CD4-positive, alpha-beta T cell treated with Interferon alpha-2 for 1 hour (primary cell): ENCODE measurements around the gene KLHL2.
"Not testable (repeated sequence)": the region's sequence is repeated elsewhere in the genome, so short reads cannot be mapped to it uniquely, and the experiment has no call there.

Source experiments
- DNase-seq, 2 donors: peaks; one replicate each; pipeline ENCODE4 v3.0.0-alpha.2; 2020 to 2022

KLHL2 gene

DNA sequence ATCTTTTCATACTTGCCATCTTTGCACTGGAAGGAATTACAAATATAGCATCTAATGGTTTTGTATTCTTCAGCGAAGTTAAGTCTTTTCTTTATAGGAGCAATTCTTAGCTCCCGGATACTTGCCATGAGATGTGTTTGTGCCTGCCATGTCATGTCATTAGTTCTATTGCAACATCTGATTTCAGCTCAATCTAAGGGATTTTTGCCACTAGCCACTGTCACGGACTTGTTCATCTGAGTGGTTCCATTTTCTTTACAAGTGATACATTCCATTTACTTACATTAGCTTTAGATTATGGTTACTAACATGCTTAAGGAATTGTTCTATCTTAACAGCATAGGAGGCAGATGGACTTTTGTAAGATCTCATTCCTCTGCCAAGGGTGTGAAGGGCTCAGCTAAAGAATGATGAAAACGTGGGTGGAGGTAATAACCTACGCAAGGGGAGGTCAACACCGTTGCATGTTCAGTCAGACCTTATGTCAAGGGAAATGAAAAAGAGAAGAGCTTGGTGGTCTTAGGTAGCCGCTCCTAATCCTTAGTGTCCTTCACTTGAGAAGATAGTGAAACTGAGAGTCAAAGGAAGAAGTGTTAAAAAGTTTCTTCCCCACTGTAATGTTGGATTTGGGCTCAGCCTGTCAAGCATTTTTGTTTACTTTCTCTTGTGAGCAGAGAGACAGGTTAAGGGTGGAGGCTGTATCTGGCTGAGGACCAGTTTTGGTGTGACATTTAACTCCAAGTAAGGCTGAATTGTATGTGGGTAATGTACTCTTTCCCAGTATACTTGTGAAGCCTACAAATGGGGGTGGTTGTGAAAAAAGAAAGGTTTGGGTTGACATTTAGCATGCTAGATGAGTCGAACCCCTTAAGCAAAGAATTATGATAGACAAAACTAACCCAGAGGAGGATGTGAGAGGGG lies 3.6 kb upstream of the KLHL2 start:
- DNase-seq, result no peak

GRCh38 chr4:165204462-165204830 lies 2.9 kb upstream of the KLHL2 start:
- DNase-seq, result peak in 1 of 2 donors; percentile 13

DNA sequence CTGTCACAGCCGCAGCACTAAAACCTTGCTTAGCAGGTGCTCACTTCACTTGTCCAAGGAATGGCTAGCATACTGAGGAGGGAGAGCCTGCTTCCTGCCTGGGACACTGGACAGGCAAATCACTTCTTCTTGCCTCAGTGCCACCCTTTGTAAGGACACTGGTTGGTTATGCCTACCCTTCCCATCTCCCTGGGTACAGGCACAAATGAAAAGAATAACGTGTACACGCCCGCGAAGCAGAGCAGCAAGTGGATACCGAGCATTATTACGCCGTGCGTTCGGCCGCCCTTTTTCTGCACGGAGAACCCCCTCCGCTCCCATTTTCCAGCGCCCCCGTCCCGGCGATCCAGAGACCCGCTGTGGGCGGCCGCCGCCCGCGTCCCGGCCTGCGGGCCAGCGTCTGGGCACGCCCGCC lies 338 bp upstream of the KLHL2 start:
- DNase-seq, result no peak

DNA sequence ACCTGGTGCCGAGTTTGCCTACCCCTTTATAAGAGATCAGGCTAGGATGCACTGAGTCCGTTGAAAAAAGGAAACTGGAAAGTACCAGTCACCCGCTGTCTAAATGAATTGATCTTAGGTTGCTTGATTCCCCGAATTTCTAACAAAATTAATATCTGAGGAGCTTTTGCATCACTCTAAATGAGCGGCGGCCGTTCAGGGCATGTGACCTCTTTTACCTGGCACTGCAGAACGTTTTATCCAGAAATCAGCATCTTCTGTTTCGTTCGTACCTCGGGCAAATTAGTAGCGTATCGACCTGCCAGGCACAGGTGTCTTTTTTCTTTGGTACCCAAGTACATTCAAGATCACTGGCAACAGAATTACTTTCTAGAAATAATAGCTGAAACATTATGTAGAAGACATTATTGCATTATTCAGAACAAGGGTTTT lies 876 bp downstream of the KLHL2 start:
- DNase-seq, result peak in 1 of 2 donors; percentile 38

- DNase-seq, result no peak
Observed at GRCh38 chr4:165208741-165209388, 1.5 kb downstream of the KLHL2 start.

DNA sequence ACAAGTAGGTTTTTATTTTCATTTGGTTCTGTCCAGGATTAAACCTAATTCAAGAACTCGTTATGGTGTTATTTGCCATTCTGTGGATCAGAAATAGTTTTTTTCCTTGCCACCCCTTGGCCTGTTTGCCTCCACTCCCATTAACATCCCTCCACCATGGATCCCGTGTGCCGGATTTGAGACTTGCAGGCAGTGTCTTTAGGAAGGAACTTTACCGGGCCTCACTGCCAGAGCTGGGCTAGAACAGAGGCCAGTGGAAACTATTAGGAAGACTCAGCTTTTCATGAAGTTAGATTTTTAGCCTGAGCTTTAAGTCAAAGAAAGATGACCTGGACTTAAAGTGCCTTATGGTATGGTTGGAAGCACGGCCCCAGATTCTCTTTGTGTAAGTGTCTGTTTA lies 2.4 kb downstream of the KLHL2 start:
- DNase-seq, result no peak

DNA sequence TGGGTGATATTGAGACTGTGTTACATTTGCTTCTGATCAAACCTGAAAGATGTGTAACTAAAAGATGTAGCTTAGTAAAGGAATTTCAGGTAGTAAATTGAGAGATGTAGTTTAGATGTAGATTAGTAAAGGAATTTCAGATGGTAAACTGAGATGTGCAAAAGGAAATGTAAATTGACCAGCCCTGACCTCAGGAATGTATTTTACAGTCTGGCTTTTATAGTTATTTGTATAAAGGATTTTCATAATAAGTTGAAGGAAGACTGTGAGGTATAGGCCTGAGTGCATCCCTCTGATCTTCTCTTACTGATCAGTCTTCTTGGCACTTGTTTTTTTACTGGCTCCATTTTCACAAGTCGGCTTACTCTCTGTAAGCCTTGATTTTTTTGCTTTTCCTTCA lies 3.2 kb downstream of the KLHL2 start:
- DNase-seq, result no peak

DNA sequence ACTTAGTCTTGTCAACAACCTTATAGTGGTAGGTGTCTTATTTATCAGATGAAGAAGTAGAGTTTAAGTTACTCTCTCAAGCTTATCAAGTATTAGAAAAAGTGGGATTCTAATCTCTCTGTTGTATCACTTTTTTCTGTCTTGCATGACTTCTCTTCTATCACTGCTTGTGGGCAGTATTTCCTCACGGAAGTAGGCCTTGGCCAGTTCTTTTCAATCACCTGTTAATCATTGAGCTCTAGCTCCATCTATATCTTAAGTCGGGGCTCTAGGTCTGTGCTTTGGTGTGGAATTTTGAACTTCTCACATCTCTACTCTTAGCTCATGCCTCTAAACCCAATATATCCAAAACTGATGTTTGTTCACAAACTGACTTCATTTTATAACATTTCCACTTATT lies 5.3 kb downstream of the KLHL2 start:
- DNase-seq, result not testable (repeated sequence)

- DNase-seq, result not testable (repeated sequence)
Observed at GRCh38 chr4:165213404-165213803, 6.0 kb downstream of the KLHL2 start.

- DNase-seq, result not testable (repeated sequence)
Observed at GRCh38 chr4:165213991-165214709, 6.8 kb downstream of the KLHL2 start.

GRCh38 chr4:165215034-165215751 lies 7.8 kb downstream of the KLHL2 start:
- DNase-seq, result peak in 1 of 2 donors; percentile 28

DNA sequence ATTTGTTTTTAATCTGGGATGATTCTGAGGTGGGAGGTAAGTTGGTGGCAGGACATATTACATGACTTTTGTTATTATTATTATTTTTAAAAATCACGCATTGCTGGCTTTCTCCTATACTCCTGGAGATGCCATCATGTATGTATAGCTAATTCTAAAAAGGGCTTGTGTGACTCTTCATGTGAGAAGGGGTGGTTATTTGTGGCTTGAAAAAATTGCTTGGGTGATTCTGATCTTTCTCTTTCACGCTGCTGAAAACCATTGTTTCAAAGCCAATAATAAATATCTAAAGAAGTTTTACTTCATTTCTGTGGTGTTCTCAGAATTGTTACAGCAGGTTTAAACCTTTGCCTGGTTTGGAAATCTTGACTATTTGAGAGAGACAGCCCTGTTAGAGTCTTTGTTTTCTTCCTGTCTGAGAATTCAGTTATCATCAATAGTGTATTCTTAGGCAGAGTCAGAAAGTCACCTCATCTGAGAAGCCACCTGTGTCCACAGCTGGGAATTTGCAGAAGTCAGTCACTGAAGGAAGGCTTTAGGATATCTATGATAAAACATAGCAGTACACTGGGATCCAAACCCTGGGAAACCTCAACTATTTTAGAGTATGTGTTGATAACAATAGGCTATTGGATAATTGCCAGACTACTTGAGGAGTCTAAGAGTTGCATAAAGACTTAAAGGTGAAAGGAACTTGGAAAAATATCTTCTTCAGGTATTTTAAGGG lies 8.6 kb downstream of the KLHL2 start:
- not testable (repeated sequence) for DNase-seq

DNA sequence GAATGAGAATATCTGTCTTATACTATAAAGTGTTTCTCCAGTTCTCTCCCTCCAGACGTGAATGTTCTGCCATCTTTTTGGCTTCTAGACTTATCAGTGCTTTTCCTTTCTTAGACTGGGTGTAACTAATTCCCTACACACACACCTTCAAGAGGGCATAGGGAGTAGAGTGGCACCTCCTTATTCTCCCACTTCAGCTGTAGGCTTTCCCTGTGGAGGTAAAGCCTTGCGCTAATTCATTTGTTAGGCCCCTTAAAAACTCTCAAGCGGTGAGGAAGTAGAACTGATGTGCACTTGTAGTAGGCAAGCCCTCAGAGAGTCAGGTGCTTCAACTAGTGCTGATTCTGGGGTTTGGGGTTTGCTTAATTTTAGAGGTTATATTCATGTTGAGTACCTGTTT lies 10.0 kb downstream of the KLHL2 start:
- no peak for DNase-seq

DNA sequence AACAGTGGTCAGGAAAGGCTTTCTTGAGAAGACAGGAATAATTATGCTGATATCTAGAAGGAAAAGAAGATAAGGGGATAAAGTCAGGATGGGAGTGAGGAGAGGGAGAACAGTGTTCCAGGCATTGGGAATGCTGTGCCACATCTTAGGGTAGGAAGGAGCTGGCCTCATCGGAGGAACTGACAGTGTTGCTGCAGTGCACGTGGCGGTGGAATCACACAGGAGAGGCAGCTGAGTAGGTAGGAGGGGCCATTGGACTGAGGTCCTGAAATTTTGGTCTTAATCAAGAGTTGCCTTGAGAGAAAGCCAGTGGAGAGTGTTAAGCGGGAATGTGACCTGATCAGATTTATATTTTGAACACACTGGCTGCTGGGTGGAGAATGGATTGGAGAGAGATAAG lies 13.9 kb downstream of the KLHL2 start:
- DNase-seq, result not testable (repeated sequence)

GRCh38 chr4:165221993-165222650 lies 14.8 kb downstream of the KLHL2 start:
- DNase-seq, result not testable (repeated sequence)

DNA sequence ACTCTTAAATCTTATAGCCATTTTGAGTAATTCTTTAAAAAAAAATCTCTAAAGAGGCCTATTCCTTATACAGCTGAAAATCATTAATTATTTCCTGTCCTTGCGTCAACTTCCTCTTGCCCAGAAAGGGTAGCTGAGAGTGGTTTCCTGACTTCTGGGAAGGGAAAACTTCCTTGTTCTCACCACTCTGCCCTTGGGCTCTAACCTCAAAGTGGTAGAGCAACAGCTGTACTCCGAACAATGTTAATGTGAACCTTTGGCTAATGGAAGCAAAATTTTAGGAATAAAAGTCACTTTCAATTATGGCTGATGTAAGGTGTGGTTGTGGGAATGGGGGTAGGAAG lies 15.3 kb downstream of the KLHL2 start:
- peak; percentile 15 to 18 for DNase-seq

DNA sequence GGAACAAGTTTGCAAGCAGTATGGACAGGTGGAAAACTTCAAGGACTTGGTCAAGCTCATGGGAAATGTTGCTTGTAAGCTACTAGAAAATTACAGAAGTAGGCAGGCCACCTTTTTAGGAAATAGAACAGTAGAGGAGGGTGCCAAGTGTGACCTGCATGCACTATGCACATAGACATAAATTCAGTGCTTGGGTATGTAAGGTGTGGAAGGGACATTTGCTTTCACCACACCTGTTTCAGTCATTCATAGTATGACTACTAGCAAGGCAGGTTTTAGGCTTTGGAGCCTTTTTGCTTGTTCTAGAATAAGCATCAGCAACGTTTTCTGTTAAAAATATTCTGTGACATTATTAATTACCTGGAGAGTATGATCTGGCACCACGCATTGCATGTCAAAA lies 20.0 kb downstream of the KLHL2 start:
- DNase-seq, result not testable (repeated sequence)

- not testable (repeated sequence) for DNase-seq
Observed at GRCh38 chr4:165229490-165230200, 22.3 kb downstream of the KLHL2 start.

GRCh38 chr4:165232623-165233433 lies 25.5 kb downstream of the KLHL2 start:
- DNase-seq, result not testable (repeated sequence)

- no peak for DNase-seq
Observed at GRCh38 chr4:165234766-165235165, 27.4 kb downstream of the KLHL2 start.
